HepG2 (cell line): ENCODE results near the gene ITGB2. TPM values are rescaled to one million over a fixed set of nuclear protein-coding genes. Genes with fewer than 3 reads are reported as not detected.

Experiments
- ADNP ChIP-seq: sonication (generic); formaldehyde crosslinking; IDR thresholded peaks from 2 replicates; pipeline ENCODE4 v1.4.0; 2020; ENCODE audit warnings: missing genetic modification reagents
- ARNT ChIP-seq: fragments of 450-650 bp; IDR thresholded peaks from 2 replicates; pipeline ENCODE4 v1.6.1; 2017
- GZF1 ChIP-seq: sonication (generic); formaldehyde crosslinking; IDR thresholded peaks from 2 replicates; pipeline ENCODE4 v1.5.1; 2020; ENCODE audit warnings: mild to moderate bottlenecking, missing genetic modification reagents
- KLF6 ChIP-seq: IDR thresholded peaks from 2 replicates; pipeline ENCODE4 v1.8.0; 2016; ENCODE audit warnings: missing biosample characterization, missing genetic modification reagents
- KMT2A ChIP-seq: sonication (generic); formaldehyde crosslinking; IDR thresholded peaks from 2 replicates; pipeline ENCODE4 v1.4.0; 2020; ENCODE audit warnings: missing genetic modification reagents
- KMT2B ChIP-seq: IDR thresholded peaks from 2 replicates; pipeline ENCODE4 v1.6.1; 2016; ENCODE audit warnings: missing genetic modification reagents, missing compliant biosample characterization
- MED1 ChIP-seq: sonication (generic); formaldehyde crosslinking; IDR thresholded peaks from 2 replicates; pipeline ENCODE4 v1.4.0; 2020; ENCODE audit warnings: missing genetic modification reagents
- NAIF1 ChIP-seq: sonication (generic); formaldehyde crosslinking; IDR thresholded peaks from 2 replicates; pipeline ENCODE4 v1.5.0; 2020; ENCODE audit warnings: mild to moderate bottlenecking, missing genetic modification reagents, borderline replicate concordance
- TRIM24 ChIP-seq: sonication (generic); formaldehyde crosslinking; IDR thresholded peaks from 2 replicates; pipeline ENCODE4 v1.8.0; 2022; ENCODE audit warnings: mild to moderate bottlenecking, missing genetic modification reagents
- ZFP62 ChIP-seq: sonication (generic); formaldehyde crosslinking; IDR thresholded peaks from 2 replicates; pipeline ENCODE4 v1.4.0; 2020; ENCODE audit warnings: missing genetic modification reagents
- ZNF230 ChIP-seq: sonication (generic); formaldehyde crosslinking; IDR thresholded peaks from 2 replicates; pipeline ENCODE4 v1.4.0; 2020; ENCODE audit warnings: mild to moderate bottlenecking, missing genetic modification reagents
- ZNF30 ChIP-seq: sonication (generic); formaldehyde crosslinking; IDR thresholded peaks from 2 replicates; pipeline ENCODE4 v1.5.0; 2020; ENCODE audit warnings: mild to moderate bottlenecking, missing genetic modification reagents
- ZNF326 ChIP-seq: sonication (generic); formaldehyde crosslinking; IDR thresholded peaks from 2 replicates; pipeline ENCODE4 v1.4.0; 2020; ENCODE audit warnings: missing genetic modification reagents, borderline replicate concordance
- ZNF468 ChIP-seq: sonication (generic); formaldehyde crosslinking; IDR thresholded peaks from 2 replicates; pipeline ENCODE4 v1.8.0; 2022; ENCODE audit warnings: mild to moderate bottlenecking, moderate library complexity, missing genetic modification reagents
- ZNF550 ChIP-seq: sonication (generic); formaldehyde crosslinking; IDR thresholded peaks from 2 replicates; pipeline ENCODE4 v1.4.0; 2020; ENCODE audit warnings: mild to moderate bottlenecking, missing genetic modification reagents, borderline replicate concordance
- ZNF556 ChIP-seq: sonication (generic); formaldehyde crosslinking; IDR thresholded peaks from 2 replicates; pipeline ENCODE4 v1.4.0; 2020; ENCODE audit warnings: mild to moderate bottlenecking, missing genetic modification reagents, borderline replicate concordance
- ZNF777 ChIP-seq: sonication (generic); formaldehyde crosslinking; IDR thresholded peaks from 2 replicates; pipeline ENCODE4 v1.4.0; 2020; ENCODE audit warnings: missing genetic modification reagents
- ZSCAN22 ChIP-seq: sonication (generic); formaldehyde crosslinking; IDR thresholded peaks from 2 replicates; pipeline ENCODE4 v1.4.0; 2020; ENCODE audit warnings: mild to moderate bottlenecking, missing genetic modification reagents
- polyA plus RNA-seq, 8 experiments: library from polyadenylated mRNA; depleted of rRNA in 3 of 8; stranded (reverse) in 7 of 8; unstranded in 1 of 8; fragments of >200 nt; fragmentation: Illumina TruSeq in 4 of 8; extraction: Trizol in 4 of 8; gene quantifications; 2 replicates each; pipeline versions ENCODE4 v1.2.1 to v1.2.3, GENCODE V29; 2011 to 2016; ENCODE audit warnings: low read depth in 4 of 8, missing spikeins in 1 of 8, mixed read lengths in 1 of 8; ENCODE audit not compliant: insufficient read depth in 1 of 8
- total RNA-seq, 5 experiments: library from RNA; depleted of rRNA; stranded (reverse); fragments of >200 nt; fragmentation: Illumina TruSeq; extraction: Trizol; gene quantifications; 2 replicates each; pipeline ENCODE4 v1.2.3, GENCODE V29; 2016; ENCODE audit warnings: low read depth in 1 of 5
- TF ChIP-seq, protein P1 (sequence below): sonication (generic); formaldehyde crosslinking; IDR thresholded peaks from 2 replicates; pipeline ENCODE4 v1.8.1; 2022; ENCODE audit warnings: low read depth, mild to moderate bottlenecking, missing genetic modification reagents
- TF ChIP-seq, protein P2 (sequence below): sonication (generic); formaldehyde crosslinking; IDR thresholded peaks from 2 replicates; pipeline ENCODE4 v1.4.0; 2020; ENCODE audit warnings: missing genetic modification reagents
- TF ChIP-seq, protein P3 (sequence below): sonication (generic); formaldehyde crosslinking; conservative IDR thresholded peaks from 2 replicates; pipeline ENCODE4 v1.4.0; 2020; ENCODE audit warnings: missing genetic modification reagents
- TF ChIP-seq, protein P4 (sequence below): sonication (generic); formaldehyde crosslinking; IDR thresholded peaks from 2 replicates; pipeline ENCODE4 v1.4.0; 2020; ENCODE audit warnings: missing genetic modification reagents
- TF ChIP-seq, protein P5 (sequence below): IDR thresholded peaks from 2 replicates; pipeline ENCODE4 v1.6.1; 2016; ENCODE audit warnings: missing genetic modification reagents, missing compliant biosample characterization
- TF ChIP-seq, protein P6 (sequence below): IDR thresholded peaks from 2 replicates; pipeline ENCODE4 v1.6.1; 2018; ENCODE audit warnings: missing genetic modification reagents, mild to moderate bottlenecking, missing compliant biosample characterization

The ITGB2 gene
- total and polyA plus RNA-seq, 2 of the 13 experiments (the other 11 are each of a cell fraction or from before 2014, with no cell fraction given): 4.2 to 18.0 TPM

DNA sequence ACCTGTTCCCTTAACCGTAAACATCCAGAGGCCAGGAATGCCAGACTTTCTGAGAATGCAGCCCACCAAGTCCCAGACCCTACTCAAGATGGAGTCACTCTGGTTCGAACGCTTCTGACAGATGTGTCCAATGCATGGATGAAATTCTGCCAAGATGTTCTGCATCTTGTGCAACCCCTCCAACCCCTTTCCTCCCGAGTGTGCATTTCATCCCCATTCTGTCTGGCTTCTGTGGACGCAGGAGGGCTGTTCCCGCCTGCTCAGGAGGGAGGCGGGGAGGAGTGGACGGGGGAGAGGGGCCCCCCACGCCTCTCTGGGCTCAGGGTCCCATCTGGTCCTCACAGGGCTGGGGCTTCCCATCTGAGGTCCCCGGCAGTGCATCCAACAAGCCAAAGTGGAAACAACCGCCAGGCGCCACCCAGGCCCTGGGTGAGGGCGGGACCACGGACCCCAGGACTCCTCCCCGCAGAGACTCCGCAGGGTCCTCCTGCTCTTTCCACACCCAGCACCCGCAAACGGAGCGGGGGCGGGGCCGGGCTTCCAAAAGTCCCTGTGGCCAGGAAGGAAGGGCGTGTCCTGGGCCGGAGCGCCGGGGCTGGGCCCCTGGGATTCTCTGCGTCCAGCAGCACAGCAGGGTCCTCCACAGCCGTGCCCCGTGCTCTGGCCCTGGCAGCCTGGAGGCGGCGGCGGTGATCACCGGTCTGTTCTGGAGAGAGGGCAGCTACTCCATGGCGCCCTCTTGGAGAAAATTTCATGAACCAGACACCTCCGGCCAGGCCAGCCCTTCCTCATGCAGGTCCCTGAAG is 75.1 kb downstream of the ITGB2 start (continued):
- no peak for TF ChIP-seq ZNF468 (CRISPR knock-in tag)
- TF ChIP-seq, protein P1, sequence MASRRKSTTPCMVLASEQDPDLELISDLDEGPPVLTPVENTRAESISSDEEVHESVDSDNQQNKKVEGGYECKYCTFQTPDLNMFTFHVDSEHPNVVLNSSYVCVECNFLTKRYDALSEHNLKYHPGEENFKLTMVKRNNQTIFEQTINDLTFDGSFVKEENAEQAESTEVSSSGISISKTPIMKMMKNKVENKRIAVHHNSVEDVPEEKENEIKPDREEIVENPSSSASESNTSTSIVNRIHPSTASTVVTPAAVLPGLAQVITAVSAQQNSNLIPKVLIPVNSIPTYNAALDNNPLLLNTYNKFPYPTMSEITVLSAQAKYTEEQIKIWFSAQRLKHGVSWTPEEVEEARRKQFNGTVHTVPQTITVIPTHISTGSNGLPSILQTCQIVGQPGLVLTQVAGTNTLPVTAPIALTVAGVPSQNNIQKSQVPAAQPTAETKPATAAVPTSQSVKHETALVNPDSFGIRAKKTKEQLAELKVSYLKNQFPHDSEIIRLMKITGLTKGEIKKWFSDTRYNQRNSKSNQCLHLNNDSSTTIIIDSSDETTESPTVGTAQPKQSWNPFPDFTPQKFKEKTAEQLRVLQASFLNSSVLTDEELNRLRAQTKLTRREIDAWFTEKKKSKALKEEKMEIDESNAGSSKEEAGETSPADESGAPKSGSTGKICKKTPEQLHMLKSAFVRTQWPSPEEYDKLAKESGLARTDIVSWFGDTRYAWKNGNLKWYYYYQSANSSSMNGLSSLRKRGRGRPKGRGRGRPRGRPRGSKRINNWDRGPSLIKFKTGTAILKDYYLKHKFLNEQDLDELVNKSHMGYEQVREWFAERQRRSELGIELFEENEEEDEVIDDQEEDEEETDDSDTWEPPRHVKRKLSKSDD: no peak
- TF ChIP-seq ZNF777: no peak
- no peak for TF ChIP-seq ARNT
- TF ChIP-seq MED1 (CRISPR knock-in tag): peak; percentile 47
- no peak for TF ChIP-seq ADNP (CRISPR knock-in tag)
- no peak for TF ChIP-seq ZNF556
- TF ChIP-seq, protein P2, sequence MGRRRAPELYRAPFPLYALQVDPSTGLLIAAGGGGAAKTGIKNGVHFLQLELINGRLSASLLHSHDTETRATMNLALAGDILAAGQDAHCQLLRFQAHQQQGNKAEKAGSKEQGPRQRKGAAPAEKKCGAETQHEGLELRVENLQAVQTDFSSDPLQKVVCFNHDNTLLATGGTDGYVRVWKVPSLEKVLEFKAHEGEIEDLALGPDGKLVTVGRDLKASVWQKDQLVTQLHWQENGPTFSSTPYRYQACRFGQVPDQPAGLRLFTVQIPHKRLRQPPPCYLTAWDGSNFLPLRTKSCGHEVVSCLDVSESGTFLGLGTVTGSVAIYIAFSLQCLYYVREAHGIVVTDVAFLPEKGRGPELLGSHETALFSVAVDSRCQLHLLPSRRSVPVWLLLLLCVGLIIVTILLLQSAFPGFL (CRISPR knock-in tag): no peak
- TF ChIP-seq NAIF1 (CRISPR knock-in tag): no peak
- TF ChIP-seq, protein P3, sequence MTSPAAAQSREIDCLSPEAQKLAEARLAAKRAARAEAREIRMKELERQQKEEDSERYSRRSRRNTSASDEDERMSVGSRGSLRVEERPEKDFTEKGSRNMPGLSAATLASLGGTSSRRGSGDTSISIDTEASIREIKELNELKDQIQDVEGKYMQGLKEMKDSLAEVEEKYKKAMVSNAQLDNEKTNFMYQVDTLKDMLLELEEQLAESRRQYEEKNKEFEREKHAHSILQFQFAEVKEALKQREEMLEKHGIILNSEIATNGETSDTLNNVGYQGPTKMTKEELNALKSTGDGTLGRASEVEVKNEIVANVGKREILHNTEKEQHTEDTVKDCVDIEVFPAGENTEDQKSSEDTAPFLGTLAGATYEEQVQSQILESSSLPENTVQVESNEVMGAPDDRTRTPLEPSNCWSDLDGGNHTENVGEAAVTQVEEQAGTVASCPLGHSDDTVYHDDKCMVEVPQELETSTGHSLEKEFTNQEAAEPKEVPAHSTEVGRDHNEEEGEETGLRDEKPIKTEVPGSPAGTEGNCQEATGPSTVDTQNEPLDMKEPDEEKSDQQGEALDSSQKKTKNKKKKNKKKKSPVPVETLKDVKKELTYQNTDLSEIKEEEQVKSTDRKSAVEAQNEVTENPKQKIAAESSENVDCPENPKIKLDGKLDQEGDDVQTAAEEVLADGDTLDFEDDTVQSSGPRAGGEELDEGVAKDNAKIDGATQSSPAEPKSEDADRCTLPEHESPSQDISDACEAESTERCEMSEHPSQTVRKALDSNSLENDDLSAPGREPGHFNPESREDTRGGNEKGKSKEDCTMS (CRISPR knock-in tag): no peak
- TF ChIP-seq GZF1 (CRISPR knock-in tag): no peak
- no peak for TF ChIP-seq KLF6
- no peak for TF ChIP-seq TRIM24
- no peak for TF ChIP-seq ZSCAN22
- TF ChIP-seq ZNF326 (CRISPR knock-in tag): no peak
- TF ChIP-seq, protein P4, sequence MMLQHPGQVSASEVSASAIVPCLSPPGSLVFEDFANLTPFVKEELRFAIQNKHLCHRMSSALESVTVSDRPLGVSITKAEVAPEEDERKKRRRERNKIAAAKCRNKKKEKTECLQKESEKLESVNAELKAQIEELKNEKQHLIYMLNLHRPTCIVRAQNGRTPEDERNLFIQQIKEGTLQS (CRISPR knock-in tag): no peak
- TF ChIP-seq KMT2B (CRISPR knock-in tag): no peak
- TF ChIP-seq, protein P5, sequence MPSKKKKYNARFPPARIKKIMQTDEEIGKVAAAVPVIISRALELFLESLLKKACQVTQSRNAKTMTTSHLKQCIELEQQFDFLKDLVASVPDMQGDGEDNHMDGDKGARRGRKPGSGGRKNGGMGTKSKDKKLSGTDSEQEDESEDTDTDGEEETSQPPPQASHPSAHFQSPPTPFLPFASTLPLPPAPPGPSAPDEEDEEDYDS (CRISPR knock-in tag): no peak
- no peak for TF ChIP-seq ZNF30 (CRISPR knock-in tag)
- no peak for TF ChIP-seq ZNF550 (CRISPR knock-in tag)
- no peak for TF ChIP-seq ZNF230 (CRISPR knock-in tag)
- no peak for TF ChIP-seq KMT2A (CRISPR knock-in tag)
- no peak for TF ChIP-seq ZFP62 (CRISPR knock-in tag)
- TF ChIP-seq, protein P6, sequence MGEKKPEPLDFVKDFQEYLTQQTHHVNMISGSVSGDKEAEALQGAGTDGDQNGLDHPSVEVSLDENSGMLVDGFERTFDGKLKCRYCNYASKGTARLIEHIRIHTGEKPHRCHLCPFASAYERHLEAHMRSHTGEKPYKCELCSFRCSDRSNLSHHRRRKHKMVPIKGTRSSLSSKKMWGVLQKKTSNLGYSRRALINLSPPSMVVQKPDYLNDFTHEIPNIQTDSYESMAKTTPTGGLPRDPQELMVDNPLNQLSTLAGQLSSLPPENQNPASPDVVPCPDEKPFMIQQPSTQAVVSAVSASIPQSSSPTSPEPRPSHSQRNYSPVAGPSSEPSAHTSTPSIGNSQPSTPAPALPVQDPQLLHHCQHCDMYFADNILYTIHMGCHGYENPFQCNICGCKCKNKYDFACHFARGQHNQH (CRISPR knock-in tag): peak; percentile 41; the same call in 1 of the 2 replicates
